Natural killer cell (primary cell): Measurements from ENCODE around the gene NR5A2. TPM values are rescaled to one million over a fixed set of nuclear protein-coding genes. Genes with fewer than 3 reads are reported as not detected.
A peak's percentile ranks its signal among the peaks of the same experiment; 100 is the strongest.

ENCODE experiments used
- ATAC-seq, 3 donors: fragments of 150-1000 bp in 2 of 3; fragments of 200-7000 bp in 1 of 3; cut with Tn5 transposase; 1 replicate in 1 of 3; 2 replicates in 2 of 3; pipeline ENCODE4 v1.10.0; 2021; ENCODE audit warnings: mild to moderate bottlenecking in 2 of 3, moderate library complexity in 2 of 3
- DNase-seq, 2 donors: peaks; one replicate each; pipeline versions ENCODE4 v3.0.0 to v3.0.0-alpha.2; 2013 to 2021; ENCODE audit warnings: mixed read lengths in 1 of 2
- H3K27ac ChIP-seq: one replicate; pipeline ENCODE4 v1.5.1; 2013; ENCODE audit warnings: mild to moderate bottlenecking, low read length
- H3K27me3 ChIP-seq: one replicate; pipeline ENCODE4 v1.6.1; 2013; ENCODE audit warnings: low read length; ENCODE audit not compliant: control insufficient read depth, insufficient read depth
- H3K36me3 ChIP-seq: one replicate; pipeline ENCODE4 v1.6.1; 2013; ENCODE audit warnings: low read length; ENCODE audit not compliant: control insufficient read depth, insufficient read depth
- H3K4me1 ChIP-seq: one replicate; pipeline ENCODE4 v1.6.1; 2013; ENCODE audit warnings: low read length; ENCODE audit not compliant: control insufficient read depth, insufficient read depth
- H3K4me3 ChIP-seq: one replicate; pipeline ENCODE4 v1.5.1; 2013; ENCODE audit warnings: low read length
- H3K9me3 ChIP-seq: one replicate; pipeline ENCODE4 v1.6.1; 2013; ENCODE audit warnings: low read length; ENCODE audit not compliant: control insufficient read depth, insufficient read depth
- H3K27ac Mint-ChIP-seq, 2 donors: one replicate each; pipeline ENCODE4 v1.8.0; 2022; ENCODE audit warnings: mild to moderate bottlenecking in 2 of 2, mixed read lengths in 2 of 2, moderate library complexity in 1 of 2
- H3K27me3 Mint-ChIP-seq, 2 donors: one replicate each; pipeline ENCODE4 v1.8.0; 2022; ENCODE audit warnings: low read depth in 2 of 2, mixed read lengths in 2 of 2
- H3K36me3 Mint-ChIP-seq: one replicate; pipeline ENCODE4 v1.8.0; 2022; ENCODE audit warnings: mixed read lengths
- H3K4me1 Mint-ChIP-seq, 2 donors: one replicate each; pipeline ENCODE4 v1.8.0; 2022; ENCODE audit warnings: mixed read lengths in 2 of 2
- H3K4me3 Mint-ChIP-seq: one replicate; pipeline ENCODE4 v1.8.0; 2022; ENCODE audit warnings: mild to moderate bottlenecking, moderate library complexity, mixed read lengths
- H3K9me3 Mint-ChIP-seq, 2 donors: one replicate each; pipeline ENCODE4 v1.8.0; 2022; ENCODE audit warnings: mixed read lengths in 2 of 2
- WGBS: methylation state at CpG from one replicate; pipeline ENCODE4 v1.1.7; 2013; ENCODE audit warnings: missing lambda C conversion rate; ENCODE audit not compliant: insufficient coverage; 5-methylcytosine and 5-hydroxymethylcytosine counted together
- intact Hi-C: fragments of 100-400 bp; cut with micrococcal nuclease; formaldehyde crosslinking; loops from one replicate; pipeline ENCODE4 v1.14.2; 2022
- total RNA-seq, 4 donors: library from RNA; stranded (reverse); fragments of 120-200 nt in 1 of 4; gene quantifications; one replicate each; pipeline versions ENCODE4 v1.2.3 to v1.2.4, GENCODE V29; 2013 to 2022
- TF ChIP-seq, protein P1 (sequence below): fragments of 200-600 bp; IDR thresholded peaks from one replicate; pipeline ENCODE4 v1.8.0; 2022; ENCODE audit warnings: antibody characterized with exemption

The NR5A2 gene
- total RNA-seq, 3 donors from 2014 or later (not counting 1 experiment from before 2014, with no cell fraction given), result not detected

DNA sequence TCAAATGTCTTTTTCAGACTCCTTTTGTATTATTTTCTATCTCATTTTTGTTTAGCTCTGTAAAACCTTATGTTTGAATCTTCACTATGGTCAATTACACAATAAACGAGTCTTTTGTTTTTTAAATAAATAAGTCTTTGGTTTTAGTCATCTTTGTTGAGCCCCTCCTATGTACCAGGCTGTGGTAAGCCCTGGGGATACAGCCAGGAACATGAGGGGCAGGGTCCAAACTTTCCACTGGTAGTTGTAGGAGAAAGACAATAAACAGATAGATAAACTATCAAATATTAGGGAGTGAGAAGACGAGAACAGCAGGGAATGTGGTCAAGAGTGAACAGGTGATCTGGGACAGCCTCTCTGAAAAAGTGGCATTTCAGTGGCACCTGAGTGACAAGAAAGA lies 195.7 kb downstream of the NR5A2 start:
- H3K27me3 ChIP-seq, result no peaks in the 10 kb centered on the region
- peaks cover 30% of the 10 kb centered on the region in 2 donors for H3K27me3 Mint-ChIP-seq
- whole genome bisulfite sequencing, result 93% methylated on average over 1 of the region's 2 CpGs
- no peak overlapping the region for H3K27ac ChIP-seq
- H3K4me1 Mint-ChIP-seq, result peaks cover 25 to 32% of the 10 kb centered on the region in 2 donors
- ATAC-seq (no peak), DNase-seq (no peak)
- no peak overlapping the region for H3K4me3 ChIP-seq
- intact Hi-C loops, result no loop called here
- no peaks in the 10 kb centered on the region for H3K36me3 Mint-ChIP-seq
- TF ChIP-seq, protein P1, sequence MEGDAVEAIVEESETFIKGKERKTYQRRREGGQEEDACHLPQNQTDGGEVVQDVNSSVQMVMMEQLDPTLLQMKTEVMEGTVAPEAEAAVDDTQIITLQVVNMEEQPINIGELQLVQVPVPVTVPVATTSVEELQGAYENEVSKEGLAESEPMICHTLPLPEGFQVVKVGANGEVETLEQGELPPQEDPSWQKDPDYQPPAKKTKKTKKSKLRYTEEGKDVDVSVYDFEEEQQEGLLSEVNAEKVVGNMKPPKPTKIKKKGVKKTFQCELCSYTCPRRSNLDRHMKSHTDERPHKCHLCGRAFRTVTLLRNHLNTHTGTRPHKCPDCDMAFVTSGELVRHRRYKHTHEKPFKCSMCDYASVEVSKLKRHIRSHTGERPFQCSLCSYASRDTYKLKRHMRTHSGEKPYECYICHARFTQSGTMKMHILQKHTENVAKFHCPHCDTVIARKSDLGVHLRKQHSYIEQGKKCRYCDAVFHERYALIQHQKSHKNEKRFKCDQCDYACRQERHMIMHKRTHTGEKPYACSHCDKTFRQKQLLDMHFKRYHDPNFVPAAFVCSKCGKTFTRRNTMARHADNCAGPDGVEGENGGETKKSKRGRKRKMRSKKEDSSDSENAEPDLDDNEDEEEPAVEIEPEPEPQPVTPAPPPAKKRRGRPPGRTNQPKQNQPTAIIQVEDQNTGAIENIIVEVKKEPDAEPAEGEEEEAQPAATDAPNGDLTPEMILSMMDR, result no peak
- no peaks in the 10 kb centered on the region for H3K36me3 ChIP-seq
- no peak overlapping the region for H3K27ac Mint-ChIP-seq
- H3K4me1 ChIP-seq, result no peaks in the 10 kb centered on the region
- H3K4me3 Mint-ChIP-seq, result no peak overlapping the region
- no peaks in the 10 kb centered on the region for H3K9me3 ChIP-seq
- H3K9me3 Mint-ChIP-seq, result no peaks in the 10 kb centered on the region

- Histone ChIP-seq H3K27me3 (no peaks in the 10 kb centered on the region), H3K36me3 (no peaks in the 10 kb centered on the region), H3K4me1 (no peaks in the 10 kb centered on the region), H3K9me3 (no peaks in the 10 kb centered on the region), H3K27ac (no peak overlapping the region), H3K4me3 (no peak overlapping the region)
- WGBS, result 95% methylated on average over 4 of the region's 4 CpGs
- H3K27me3 Mint-ChIP-seq, result peaks cover 30 to 34% of the 10 kb centered on the region in 2 donors
- no peak for DNase-seq
- no peaks in the 10 kb centered on the region for H3K36me3 Mint-ChIP-seq
- H3K9me3 Mint-ChIP-seq, result no peaks in the 10 kb centered on the region
- intact Hi-C loops, result no loop called here
- no peak for ATAC-seq
- TF ChIP-seq, protein P1, result no peak
- H3K4me1 Mint-ChIP-seq, result peaks cover 25 to 35% of the 10 kb centered on the region in 2 donors
- no peak overlapping the region for H3K27ac Mint-ChIP-seq
- H3K4me3 Mint-ChIP-seq, result no peak overlapping the region
Measured at GRCh38 chr1:200223613-200224012, 196.1 kb downstream of the NR5A2 start.

DNA sequence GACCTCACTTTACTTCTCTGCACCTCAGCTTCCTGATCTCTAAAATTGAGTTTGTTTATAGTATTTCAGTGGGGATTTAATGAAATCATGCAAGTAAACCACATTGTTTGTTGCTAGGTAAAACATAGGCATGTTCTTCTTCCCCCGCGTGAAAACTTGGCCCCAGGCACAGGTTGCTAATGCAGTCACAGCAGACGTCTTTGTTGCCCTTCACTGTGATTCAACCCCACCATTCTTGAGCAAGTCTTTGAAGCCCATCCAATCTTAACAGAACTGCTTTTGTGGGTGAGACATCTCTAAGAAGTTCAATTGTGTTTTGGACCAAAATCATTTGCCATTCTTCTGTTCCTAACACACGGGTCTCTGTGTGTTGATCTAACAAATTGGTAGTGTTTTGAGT lies 196.8 kb downstream of the NR5A2 start:
- TF ChIP-seq, protein P1, result no peak
- no peak overlapping the region for H3K4me3 Mint-ChIP-seq
- no peak overlapping the region for H3K27ac ChIP-seq
- intact Hi-C loops, result no loop called here
- no peaks in the 10 kb centered on the region for H3K4me1 ChIP-seq
- no peaks in the 10 kb centered on the region for H3K9me3 Mint-ChIP-seq
- H3K36me3 ChIP-seq, result no peaks in the 10 kb centered on the region
- ATAC-seq (no peak), DNase-seq (no peak)
- H3K36me3 Mint-ChIP-seq, result no peaks in the 10 kb centered on the region
- peaks cover 29 to 34% of the 10 kb centered on the region in 2 donors for H3K27me3 Mint-ChIP-seq
- H3K4me1 Mint-ChIP-seq, result peaks cover 25 to 35% of the 10 kb centered on the region in 2 donors
- H3K27ac Mint-ChIP-seq, result no peak overlapping the region
- no peaks in the 10 kb centered on the region for H3K9me3 ChIP-seq
- no peak overlapping the region for H3K4me3 ChIP-seq
- WGBS, result 91% methylated on average over 4 of the region's 4 CpGs
- no peaks in the 10 kb centered on the region for H3K27me3 ChIP-seq

GRCh38 chr1:200226268-200226968 lies 198.9 kb downstream of the NR5A2 start:
- peak in 2 of 3 donors; percentile 17 to 48 for ATAC-seq
- intact Hi-C loops, result no loop called here
- 5% methylated on average over 10 of the region's 11 CpGs for WGBS
- TF ChIP-seq, protein P1, result no peak
- Histone ChIP-seq H3K27ac (no peak overlapping the region), H3K27me3 (no peaks in the 10 kb centered on the region), H3K4me1 (no peaks in the 10 kb centered on the region), H3K4me3 (no peak overlapping the region), H3K36me3 (no peaks in the 10 kb centered on the region), H3K9me3 (no peaks in the 10 kb centered on the region)
- Mint-ChIP-seq H3K4me3 (peak overlapping the region; percentile 25), H3K36me3 (no peaks in the 10 kb centered on the region), H3K27me3 (peaks cover 29 to 34% of the 10 kb centered on the region in 2 donors), H3K4me1 (peaks cover 21 to 33% of the 10 kb centered on the region in 2 donors), H3K27ac (no peak overlapping the region), H3K9me3 (no peaks in the 10 kb centered on the region)
- DNase-seq, result peak in 1 of 2 donors; percentile 25
